K562 (cell line): ENCODE data around the gene ZNF324B.

ENCODE experiments used
- KDM1A ChIP-seq, 2 experiments: fragments of 450-650 bp; IDR thresholded peaks; 2 replicates each; pipeline ENCODE4 v1.6.1; 2016; ENCODE audit warnings: mild to moderate bottlenecking in 2 of 2
- NEUROD1 ChIP-seq: fragments of 150-350 bp; IDR thresholded peaks from 2 replicates; pipeline ENCODE4 v1.6.1; 2014; ENCODE audit warnings: borderline replicate concordance, low read length, low read depth; ENCODE audit not compliant: partially characterized antibody
- PCBP2 ChIP-seq: fragments of 200-400 bp; formaldehyde crosslinking; IDR thresholded peaks from 2 replicates; pipeline ENCODE4 v1.6.1; 2018; ENCODE audit warnings: low read length, low read depth, mild to moderate bottlenecking, moderate library complexity; ENCODE audit not compliant: poor library complexity, severe bottlenecking
- TAF7 ChIP-seq: fragments of 450-650 bp; IDR thresholded peaks from 2 replicates; pipeline ENCODE4 v1.6.1; 2016; ENCODE audit warnings: missing genetic modification characterization, missing compliant biosample characterization
- TF ChIP-seq, protein P1 (sequence below): fragments of 450-650 bp; IDR thresholded peaks from 2 replicates; pipeline ENCODE4 v1.6.1; 2018; ENCODE audit not compliant: partially characterized antibody
- TF ChIP-seq, protein P2 (sequence below), 3 experiments: IDR thresholded peaks in 2 of 3; conservative IDR thresholded peaks in 1 of 3; 2 replicates each; pipeline ENCODE4 v1.5.1; 2011 to 2012; ENCODE audit warnings: low read length in 3 of 3, mild to moderate bottlenecking in 3 of 3, control low read depth in 2 of 3, improper control_type of control experiment in 1 of 3, inconsistent platforms in 1 of 3, low read depth in 1 of 3, mixed read lengths in 1 of 3, moderate library complexity in 1 of 3; ENCODE audit not compliant: insufficient read depth in 2 of 3
- TF ChIP-seq, protein P3 (sequence below): fragments of 150-350 bp; IDR thresholded peaks from 2 replicates; pipeline ENCODE4 v1.6.1; 2014; ENCODE audit warnings: low read depth, mild to moderate bottlenecking, low read length, borderline replicate concordance

DNA sequence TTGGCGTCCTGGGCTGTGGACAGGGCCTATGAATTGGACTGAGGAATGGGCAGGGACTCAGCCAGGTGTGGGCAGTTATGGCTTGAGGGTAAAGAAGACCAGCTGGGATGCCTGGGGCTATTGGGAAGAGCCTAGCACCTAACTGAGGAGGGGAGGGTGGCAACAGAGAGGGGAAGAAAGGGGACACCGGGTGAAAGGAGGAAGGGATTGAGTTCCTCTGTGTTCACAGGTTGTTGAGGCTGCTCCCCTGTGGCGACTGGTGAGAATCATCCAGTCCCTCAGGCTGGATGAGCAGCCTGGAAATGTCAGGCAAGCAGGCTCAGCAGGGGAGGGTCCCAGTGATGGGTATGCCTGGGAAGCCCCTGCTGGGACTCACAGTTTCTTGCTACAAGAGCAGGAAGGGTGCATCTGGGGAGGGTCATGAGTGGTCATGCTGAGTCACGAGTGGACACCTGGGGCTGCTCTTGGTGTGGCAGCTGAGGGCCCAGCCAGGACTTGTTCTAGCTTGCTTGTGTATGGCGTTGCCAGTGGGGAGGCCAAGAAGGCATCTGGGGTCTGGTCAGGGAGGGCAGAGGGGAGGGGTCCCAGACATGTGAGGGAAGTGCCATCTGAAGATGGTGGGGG, 16.9 kb downstream of the ZNF324B start:
- no peak for TF ChIP-seq NEUROD1
- TF ChIP-seq KDM1A (IDR thresholded peaks at IDR 0.05): no peak
- TF ChIP-seq, protein P1, sequence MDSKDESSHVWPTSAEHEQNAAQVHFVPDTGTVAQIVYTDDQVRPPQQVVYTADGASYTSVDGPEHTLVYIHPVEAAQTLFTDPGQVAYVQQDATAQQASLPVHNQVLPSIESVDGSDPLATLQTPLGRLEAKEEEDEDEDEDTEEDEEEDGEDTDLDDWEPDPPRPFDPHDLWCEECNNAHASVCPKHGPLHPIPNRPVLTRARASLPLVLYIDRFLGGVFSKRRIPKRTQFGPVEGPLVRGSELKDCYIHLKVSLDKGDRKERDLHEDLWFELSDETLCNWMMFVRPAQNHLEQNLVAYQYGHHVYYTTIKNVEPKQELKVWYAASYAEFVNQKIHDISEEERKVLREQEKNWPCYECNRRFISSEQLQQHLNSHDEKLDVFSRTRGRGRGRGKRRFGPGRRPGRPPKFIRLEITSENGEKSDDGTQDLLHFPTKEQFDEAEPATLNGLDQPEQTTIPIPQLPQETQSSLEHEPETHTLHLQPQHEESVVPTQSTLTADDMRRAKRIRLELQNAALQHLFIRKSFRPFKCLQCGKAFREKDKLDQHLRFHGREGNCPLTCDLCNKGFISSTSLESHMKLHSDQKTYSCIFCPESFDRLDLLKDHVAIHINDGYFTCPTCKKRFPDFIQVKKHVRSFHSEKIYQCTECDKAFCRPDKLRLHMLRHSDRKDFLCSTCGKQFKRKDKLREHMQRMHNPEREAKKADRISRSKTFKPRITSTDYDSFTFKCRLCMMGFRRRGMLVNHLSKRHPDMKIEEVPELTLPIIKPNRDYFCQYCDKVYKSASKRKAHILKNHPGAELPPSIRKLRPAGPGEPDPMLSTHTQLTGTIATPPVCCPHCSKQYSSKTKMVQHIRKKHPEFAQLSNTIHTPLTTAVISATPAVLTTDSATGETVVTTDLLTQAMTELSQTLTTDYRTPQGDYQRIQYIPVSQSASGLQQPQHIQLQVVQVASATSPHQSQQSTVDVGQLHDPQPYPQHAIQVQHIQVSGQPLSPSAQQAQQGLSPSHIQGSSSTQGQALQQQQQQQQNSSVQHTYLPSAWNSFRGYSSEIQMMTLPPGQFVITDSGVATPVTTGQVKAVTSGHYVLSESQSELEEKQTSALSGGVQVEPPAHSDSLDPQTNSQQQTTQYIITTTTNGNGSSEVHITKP: no peak
- TF ChIP-seq, protein P2, sequence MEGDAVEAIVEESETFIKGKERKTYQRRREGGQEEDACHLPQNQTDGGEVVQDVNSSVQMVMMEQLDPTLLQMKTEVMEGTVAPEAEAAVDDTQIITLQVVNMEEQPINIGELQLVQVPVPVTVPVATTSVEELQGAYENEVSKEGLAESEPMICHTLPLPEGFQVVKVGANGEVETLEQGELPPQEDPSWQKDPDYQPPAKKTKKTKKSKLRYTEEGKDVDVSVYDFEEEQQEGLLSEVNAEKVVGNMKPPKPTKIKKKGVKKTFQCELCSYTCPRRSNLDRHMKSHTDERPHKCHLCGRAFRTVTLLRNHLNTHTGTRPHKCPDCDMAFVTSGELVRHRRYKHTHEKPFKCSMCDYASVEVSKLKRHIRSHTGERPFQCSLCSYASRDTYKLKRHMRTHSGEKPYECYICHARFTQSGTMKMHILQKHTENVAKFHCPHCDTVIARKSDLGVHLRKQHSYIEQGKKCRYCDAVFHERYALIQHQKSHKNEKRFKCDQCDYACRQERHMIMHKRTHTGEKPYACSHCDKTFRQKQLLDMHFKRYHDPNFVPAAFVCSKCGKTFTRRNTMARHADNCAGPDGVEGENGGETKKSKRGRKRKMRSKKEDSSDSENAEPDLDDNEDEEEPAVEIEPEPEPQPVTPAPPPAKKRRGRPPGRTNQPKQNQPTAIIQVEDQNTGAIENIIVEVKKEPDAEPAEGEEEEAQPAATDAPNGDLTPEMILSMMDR (IDR thresholded peaks at IDR 0.05 in 2 of 3, conservative IDR thresholded peaks at IDR 0.05 in 1 of 3; ENCODE audit: insufficient read depth in 2 of 3, low read depth in 1 of 3, low read length in 3 of 3): 0 out of 6 replicates have a peak, but pooled peaks of 1 of the 3 experiments have one; percentile 19
- no peak for TF ChIP-seq TAF7 (tag)
- no peak for TF ChIP-seq PCBP2
- TF ChIP-seq, protein P3, sequence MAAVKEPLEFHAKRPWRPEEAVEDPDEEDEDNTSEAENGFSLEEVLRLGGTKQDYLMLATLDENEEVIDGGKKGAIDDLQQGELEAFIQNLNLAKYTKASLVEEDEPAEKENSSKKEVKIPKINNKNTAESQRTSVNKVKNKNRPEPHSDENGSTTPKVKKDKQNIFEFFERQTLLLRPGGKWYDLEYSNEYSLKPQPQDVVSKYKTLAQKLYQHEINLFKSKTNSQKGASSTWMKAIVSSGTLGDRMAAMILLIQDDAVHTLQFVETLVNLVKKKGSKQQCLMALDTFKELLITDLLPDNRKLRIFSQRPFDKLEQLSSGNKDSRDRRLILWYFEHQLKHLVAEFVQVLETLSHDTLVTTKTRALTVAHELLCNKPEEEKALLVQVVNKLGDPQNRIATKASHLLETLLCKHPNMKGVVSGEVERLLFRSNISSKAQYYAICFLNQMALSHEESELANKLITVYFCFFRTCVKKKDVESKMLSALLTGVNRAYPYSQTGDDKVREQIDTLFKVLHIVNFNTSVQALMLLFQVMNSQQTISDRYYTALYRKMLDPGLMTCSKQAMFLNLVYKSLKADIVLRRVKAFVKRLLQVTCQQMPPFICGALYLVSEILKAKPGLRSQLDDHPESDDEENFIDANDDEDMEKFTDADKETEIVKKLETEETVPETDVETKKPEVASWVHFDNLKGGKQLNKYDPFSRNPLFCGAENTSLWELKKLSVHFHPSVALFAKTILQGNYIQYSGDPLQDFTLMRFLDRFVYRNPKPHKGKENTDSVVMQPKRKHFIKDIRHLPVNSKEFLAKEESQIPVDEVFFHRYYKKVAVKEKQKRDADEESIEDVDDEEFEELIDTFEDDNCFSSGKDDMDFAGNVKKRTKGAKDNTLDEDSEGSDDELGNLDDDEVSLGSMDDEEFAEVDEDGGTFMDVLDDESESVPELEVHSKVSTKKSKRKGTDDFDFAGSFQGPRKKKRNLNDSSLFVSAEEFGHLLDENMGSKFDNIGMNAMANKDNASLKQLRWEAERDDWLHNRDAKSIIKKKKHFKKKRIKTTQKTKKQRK: no peak
